Measurements from ENCODE around the gene ARHGAP27.
"Not testable (repeated sequence)": the region's sequence is repeated elsewhere in the genome, so short reads cannot be mapped to it uniquely, and the experiment has no call there.

DNA sequence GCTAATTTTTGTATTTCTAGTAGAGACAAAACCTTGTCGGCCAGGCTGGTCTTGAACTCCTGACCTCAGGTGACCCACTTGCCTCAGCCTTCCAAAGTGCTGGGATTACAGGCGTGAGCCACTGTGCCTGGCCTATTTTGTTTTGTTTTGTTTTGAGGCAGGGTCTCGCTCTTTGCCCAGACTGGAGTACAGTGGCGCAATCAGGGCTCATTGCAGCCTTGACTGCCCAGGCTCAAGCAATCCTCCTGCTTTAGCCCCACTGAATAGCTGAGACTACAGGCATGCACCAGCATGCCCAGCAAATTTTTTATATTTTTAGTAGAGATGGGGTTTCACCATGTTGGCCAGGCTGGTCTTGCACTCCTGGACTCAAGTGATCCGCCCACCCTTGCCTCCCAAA is 27.8 kb upstream of the ARHGAP27 start:
- TF ChIP-seq SUZ12 (IDR thresholded peaks at IDR 0.05; ENCODE audit: extremely low read depth, insufficient read depth, insufficient read length); YY1 (IDR thresholded peaks at IDR 0.05; ENCODE audit: insufficient read depth, insufficient read length); ZNF274 (IDR thresholded peaks at IDR 0.05; ENCODE audit: low read depth, low read length): not testable (repeated sequence)
